GM12878 (cell line): ENCODE data around the gene SPR. TPM values are rescaled to one million over a fixed set of nuclear protein-coding genes. Genes with fewer than 3 reads are reported as not detected.

ENCODE experiments used
- ATAC-seq: fragments of 200-7000 bp; cut with Tn5 transposase; 3 replicates; pipeline ENCODE4 v1.9.1; 2020; ENCODE audit warnings: mild to moderate bottlenecking, moderate library complexity
- BruUV-seq: library from RNA; stranded (reverse); fragments of 400-500 nt; replicated peaks from 2 replicates; lab custom pipeline; 2021; lab: Mats Ljungman, UMichigan
- CTCF ChIA-PET: fragments of 300-600 bp; sonication (Branson Sonifier 250); formaldehyde crosslinking; extraction: SDS; loops from one replicate; lab custom pipeline; 2021; ENCODE audit warnings: inconsistent platforms; lab: Yijun Ruan, JAX
- POLR2A ChIA-PET: fragments of 350-600 bp; formaldehyde crosslinking; extraction: SDS; loops from one replicate; lab custom pipeline; 2021; ENCODE audit warnings: inconsistent platforms; lab: Charles Lee
- RAD21 ChIA-PET: fragments of 300-600 bp; sonication (Branson Sonifier 250); formaldehyde crosslinking; loops from one replicate; lab custom pipeline; 2023; ENCODE audit warnings: antibody characterized with exemption; ENCODE audit not compliant: unreplicated experiment; lab: Charles Lee
- SMC1A ChIA-PET: fragments of 300-600 bp; sonication (Branson Sonifier 250); formaldehyde crosslinking; loops from one replicate; lab custom pipeline; 2023; ENCODE audit not compliant: unreplicated experiment, uncharacterized antibody; lab: Charles Lee
- DNase-seq: peaks from one replicate; pipeline ENCODE4 v3.0.0-alpha.2; 2011; ENCODE audit warnings: low read depth, low spot score
- FAIRE-seq: peaks from 3 replicates; lab custom pipeline; 2011; peaks lifted over from hg19 to GRCh38; lab: Jason Lieb, UNC
- H2AFZ ChIP-seq: 2 replicates; pipeline ENCODE4 v1.6.0; 2011; ENCODE audit warnings: low read depth, low read length, control low read depth; ENCODE audit not compliant: control insufficient read depth
- H3K27ac ChIP-seq: 2 replicates; pipeline ENCODE4 v1.5.1; 2011; ENCODE audit warnings: control low read depth; ENCODE audit not compliant: control insufficient read depth, insufficient read depth
- H3K27me3 ChIP-seq, 2 experiments: replicated peaks in 1 of 2; 2 replicates each; pipeline versions ENCODE4 v1.6.0 to v1.6.1; 2011; ENCODE audit warnings: low read length in 1 of 2; ENCODE audit not compliant: control insufficient read depth in 2 of 2, insufficient read depth in 2 of 2
- H3K36me3 ChIP-seq, 2 experiments: 2 replicates each; pipeline ENCODE4 v1.5.1; 2011; ENCODE audit warnings: low read length in 1 of 2; ENCODE audit not compliant: control insufficient read depth in 2 of 2, insufficient read depth in 2 of 2
- H3K4me1 ChIP-seq: 2 replicates; pipeline ENCODE4 v1.6.1; 2011; ENCODE audit warnings: mild to moderate bottlenecking, low read length, moderate library complexity, mixed read lengths; ENCODE audit not compliant: control insufficient read depth, insufficient read depth
- H3K4me2 ChIP-seq: 2 replicates; pipeline ENCODE4 v1.6.0; 2011; ENCODE audit warnings: control low read depth; ENCODE audit not compliant: control insufficient read depth, insufficient read depth
- H3K4me3 ChIP-seq: fragments of 200-600 bp; sonication (generic); 2 replicates; pipeline ENCODE4 v1.5.1; 2016
- H3K79me2 ChIP-seq: 2 replicates; pipeline ENCODE4 v1.6.0; 2011; ENCODE audit warnings: low read length; ENCODE audit not compliant: control insufficient read depth, insufficient read depth
- H3K9ac ChIP-seq: 2 replicates; pipeline ENCODE4 v1.8.0; 2011; ENCODE audit warnings: low read length, control low read depth, mixed read lengths; ENCODE audit not compliant: control insufficient read depth, insufficient read depth
- H3K9me3 ChIP-seq: replicated peaks from 3 replicates; pipeline ENCODE4 v1.5.1; 2011; ENCODE audit warnings: mild to moderate bottlenecking, low read length; ENCODE audit not compliant: control insufficient read depth, insufficient read depth
- H4K20me1 ChIP-seq: 2 replicates; pipeline ENCODE4 v1.6.0; 2011; ENCODE audit not compliant: control insufficient read depth, insufficient read depth
- ATF2 ChIP-seq: IDR thresholded peaks from 2 replicates; pipeline ENCODE4 v1.6.1; 2012; ENCODE audit warnings: low read length, inconsistent platforms
- BACH1 ChIP-seq: fragments of 450-650 bp; IDR thresholded peaks from 2 replicates; pipeline ENCODE4 v1.6.1; 2017; ENCODE audit warnings: mild to moderate bottlenecking, borderline replicate concordance
- BRCA1 ChIP-seq: IDR thresholded peaks from 2 replicates; pipeline ENCODE4 v1.6.1; 2011; ENCODE audit warnings: low read depth, low read length, improper control_type of control experiment
- CEBPB ChIP-seq, 2 experiments: fragments of 150-350 bp in 1 of 2; IDR thresholded peaks; 2 replicates each; pipeline ENCODE4 v1.6.1; 2012 to 2014; ENCODE audit warnings: low read depth in 2 of 2, low read length in 2 of 2, borderline replicate concordance in 1 of 2, inconsistent platforms in 1 of 2
- CUX1 ChIP-seq: IDR thresholded peaks from 2 replicates; pipeline ENCODE4 v1.6.1; 2012; ENCODE audit warnings: improper control_type of control experiment, low read depth, low read length; ENCODE audit not compliant: insufficient replicate concordance
- FOXK2 ChIP-seq: fragments of 450-650 bp; IDR thresholded peaks from 2 replicates; pipeline ENCODE4 v1.6.1; 2017; ENCODE audit warnings: mild to moderate bottlenecking, moderate library complexity
- FOXM1 ChIP-seq: IDR thresholded peaks from 2 replicates; pipeline ENCODE4 v1.6.1; 2012; ENCODE audit warnings: low read depth, mild to moderate bottlenecking, inconsistent platforms, low read length, moderate library complexity
- IKZF1 ChIP-seq: fragments of 450-650 bp; conservative IDR thresholded peaks from 2 replicates; pipeline ENCODE4 v1.6.1; 2017; ENCODE audit warnings: antibody characterized with exemption, mild to moderate bottlenecking
- IRF3 ChIP-seq: fragments of 450-650 bp; IDR thresholded peaks from 2 replicates; pipeline ENCODE4 v1.6.1; 2014; ENCODE audit warnings: mild to moderate bottlenecking
- MTA2 ChIP-seq: fragments of 450-650 bp; IDR thresholded peaks from 2 replicates; pipeline ENCODE4 v1.6.1; 2016; ENCODE audit warnings: low read depth, mild to moderate bottlenecking, moderate library complexity
- TCF7 ChIP-seq: IDR thresholded peaks from 2 replicates; pipeline ENCODE4 v1.6.1; 2014; ENCODE audit warnings: antibody characterized with exemption, borderline replicate concordance
- ZNF274 ChIP-seq: IDR thresholded peaks from one replicate; pipeline ENCODE4 v1.8.0; 2011; ENCODE audit not compliant: insufficient read length, insufficient read depth
- WGBS: methylation state at CpG from one replicate; pipeline ENCODE4 v1.1.6; 2016; ENCODE audit warnings: low lambda C conversion rate; ENCODE audit not compliant: insufficient replicate concordance, insufficient coverage; ENCODE audit errors: missing lambda C conversion rate; 5-methylcytosine and 5-hydroxymethylcytosine counted together
- in situ Hi-C: fragments of 300-500 bp; cut with MboI; formaldehyde crosslinking; loops from 9 replicates; pipeline ENCODE4 v1.14.3; 2018; ENCODE audit warnings: mixed read lengths
- intact Hi-C: fragments of 100-400 bp; cut with micrococcal nuclease; formaldehyde crosslinking; loops from one replicate; pipeline ENCODE4 v1.14.2; 2022; ENCODE audit not compliant: unreplicated experiment
- polyA plus RNA-seq, 11 experiments: library from polyadenylated mRNA; depleted of rRNA in 4 of 11; unstranded in 6 of 11; stranded (reverse) in 5 of 11; fragments of >200 nt; fragmentation: Nextera tagmentation in 4 of 11; fragmentation: Illumina TruSeq in 1 of 11; extraction: Ambion mirVana in 4 of 11; extraction: Trizol in 1 of 11; gene quantifications; 1 replicate in 1 of 11; 2 replicates in 10 of 11; pipeline versions ENCODE4 v1.2.1 to v1.2.3, GENCODE V29; 2011 to 2016; ENCODE audit warnings: inconsistent platforms in 2 of 11, missing spikeins in 2 of 11, low read depth in 1 of 11
- total RNA-seq, 4 experiments: library from RNA; depleted of rRNA in 3 of 4; stranded (reverse); fragments of >200 nt in 3 of 4; fragmentation: Illumina TruSeq in 1 of 4; extraction: Trizol in 1 of 4; gene quantifications; 2 replicates each; pipeline versions ENCODE4 v1.2.1 to v1.2.3, GENCODE V29; 2013 to 2021

Gene SPR
- total and polyA plus RNA-seq, 10 of the 15 experiments (the other 5 are each of a cell fraction or from before 2014, with no cell fraction given) = 0.68 to 7.8 (median 2.5) TPM

GRCh38 chr2:72895154-72895553 is 7.9 kb downstream of the SPR start (continued):
- TF ChIP-seq IRF3 = no peak
- TF ChIP-seq BRCA1 = no peak
- TF ChIP-seq FOXM1 = no peak
- TF ChIP-seq ATF2 = no peak
- TF ChIP-seq CEBPB (IDR thresholded peaks at IDR 0.05; ENCODE audit: borderline replicate concordance in 1 of 2, low read depth in 2 of 2, low read length in 2 of 2) = no peak
- no peak for TF ChIP-seq TCF7
- no peak for TF ChIP-seq ZNF274

GRCh38 chr2:72895759-72896281 is 8.6 kb downstream of the SPR start:
- DNase-seq = no peak
- 14% methylated on average over 16 of the region's 16 CpGs for WGBS
- POLR2A ChIA-PET = interaction anchor here (4.5 kb wide), 1 partner anchor 21 kb away, joined by 42 read pairs; the partner anchor contains the start of gene EMX1
- in situ Hi-C loops (no loop called here), intact Hi-C loops (no loop called here)
- Histone ChIP-seq H3K36me3 (no peaks in the 10 kb centered on the region), H3K79me2 (no peaks in the 10 kb centered on the region), H4K20me1 (no peaks in the 10 kb centered on the region)
- CTCF ChIA-PET = interaction anchor here (0.6 to 14.3 kb wide), 9 partner anchors 13 to 317 kb away, joined by 4 to 437 read pairs (median 82); partner anchors contain the start of genes EMX1 and SMYD5
- SMC1A ChIA-PET = interaction anchor here (0.9 to 9.0 kb wide), 7 partner anchors 19 to 80 kb away, joined by 3 to 134 read pairs (median 7); partner anchors contain the start of gene EMX1
- TF ChIP-seq FOXK2 (no peak), MTA2 (no peak), IKZF1 (no peak), CUX1 (no peak), BACH1 (no peak)
- TF ChIP-seq, all 136 proteins: peak for 0
- peak overlapping the region; percentile 24; the same call in 1 of the 2 replicates for H2AFZ ChIP-seq
- no peaks in the 10 kb centered on the region for H3K9me3 ChIP-seq
- H3K27ac ChIP-seq = no peak overlapping the region
- peaks cover 29% of the 10 kb centered on the region for H3K4me1 ChIP-seq
- H3K4me2 ChIP-seq = no peak overlapping the region
- no peak overlapping the region for H3K4me3 ChIP-seq
- RAD21 ChIA-PET = interaction anchor here (1.0 to 6.7 kb wide), 6 partner anchors 13 to 318 kb away, joined by 3 to 182 read pairs (median 42); partner anchors contain the start of genes EMX1 and SMYD5
- BruUV-seq = no TSS peak
- FAIRE-seq (no peak), ATAC-seq (no peak)
- H3K27me3 ChIP-seq = no peaks in the 10 kb centered on the region
- H3K9ac ChIP-seq = no peak overlapping the region
